MCF 10A (cell line): Measurements from ENCODE around the gene RUVBL2. TPM values are rescaled to one million over a fixed set of nuclear protein-coding genes. Genes with fewer than 3 reads are reported as not detected.

Experiments
- BruUV-seq: library from RNA; stranded (reverse); fragments of 400-500 nt; replicated peaks from 2 replicates; lab custom pipeline; 2021; lab: Mats Ljungman, UMichigan
- CTCF ChIA-PET: fragments of 300-600 bp; sonication (Branson Sonifier 250); formaldehyde crosslinking; extraction: SDS; loops from one replicate; lab custom pipeline; 2021; ENCODE audit warnings: antibody characterized with exemption, inconsistent platforms; lab: Yijun Ruan, JAX
- POLR2A ChIA-PET: fragments of 300-600, 350-650 bp; sonication (Branson Sonifier 250); formaldehyde crosslinking; extraction: SDS; loops from one replicate; lab custom pipeline; 2020; ENCODE audit warnings: antibody characterized with exemption, inconsistent platforms; lab: Yijun Ruan, JAX
- DNase-seq: peaks from one replicate; pipeline ENCODE4 v3.0.0-alpha.2; 2018; ENCODE audit not compliant: unreplicated experiment
- H3K27ac Mint-ChIP-seq: one replicate; pipeline ENCODE4 v1.8.0; 2022; ENCODE audit warnings: mild to moderate bottlenecking, low read depth, mixed read lengths; ENCODE audit not compliant: unreplicated experiment
- H3K27me3 Mint-ChIP-seq: one replicate; pipeline ENCODE4 v1.8.0; 2022; ENCODE audit warnings: mixed read lengths; ENCODE audit not compliant: insufficient read depth, unreplicated experiment
- H3K36me3 Mint-ChIP-seq: one replicate; pipeline ENCODE4 v1.8.0; 2022; ENCODE audit warnings: mild to moderate bottlenecking, moderate library complexity, mixed read lengths; ENCODE audit not compliant: insufficient read depth, unreplicated experiment
- H3K4me1 Mint-ChIP-seq: one replicate; pipeline ENCODE4 v1.8.0; 2022; ENCODE audit warnings: mixed read lengths; ENCODE audit not compliant: insufficient read depth, unreplicated experiment
- H3K4me3 Mint-ChIP-seq: one replicate; pipeline ENCODE4 v1.8.0; 2022; ENCODE audit warnings: mild to moderate bottlenecking, moderate library complexity, mixed read lengths; ENCODE audit not compliant: unreplicated experiment
- H3K9me3 Mint-ChIP-seq: one replicate; pipeline ENCODE4 v1.8.0; 2022; ENCODE audit warnings: mixed read lengths; ENCODE audit not compliant: unreplicated experiment
- CTCF ChIP-seq: fragments of 200-600 bp; IDR thresholded peaks from one replicate; pipeline ENCODE4 v1.8.0; 2022; ENCODE audit warnings: antibody characterized with exemption, mild to moderate bottlenecking; ENCODE audit not compliant: unreplicated experiment
- intact Hi-C: fragments of 100-400 bp; cut with micrococcal nuclease; formaldehyde crosslinking; loops from 2 replicates; pipeline ENCODE4 v1.14.1; 2022
- total RNA-seq: library from RNA; stranded (reverse); gene quantifications from 2 replicates; pipeline ENCODE4 v1.2.3, GENCODE V29; 2022

The RUVBL2 gene
- total RNA-seq, 1 experiment from 2014 or later, result 156 TPM

GRCh38 chr19:48991873-48992580, 1.7 kb upstream of the RUVBL2 start:
- intact Hi-C loops, result loop anchor here (1.0 to 10.0 kb wide), 2 partner anchors 13 to 233 kb away; no protein-coding TSS in a partner anchor
- H3K4me1 Mint-ChIP-seq, result peaks cover 34% of the 10 kb centered on the region
- H3K9me3 Mint-ChIP-seq, result no peaks in the 10 kb centered on the region
- no TSS peak for BruUV-seq
- no peaks in the 10 kb centered on the region for H3K27me3 Mint-ChIP-seq
- DNase-seq, result peak; percentile 86
- TF ChIP-seq CTCF, result no peak
- peaks cover 45% of the 10 kb centered on the region for H3K36me3 Mint-ChIP-seq
- CTCF ChIA-PET, result interaction anchor here (0.6 to 3.0 kb wide), 5 partner anchors 9 to 197 kb away, joined by 3 to 39 read pairs (median 18); no protein-coding TSS in a partner anchor
- POLR2A ChIA-PET, result interaction anchor here (0.7 to 3.9 kb wide), 19 partner anchors 9 to 1392 kb away, joined by 3 to 98 read pairs (median 5); partner anchors contain the start of genes ALDH16A1, CGB7, DKKL1 and FTL
- peak overlapping the region; percentile 95 for H3K4me3 Mint-ChIP-seq
- peak overlapping the region; percentile 95 for H3K27ac Mint-ChIP-seq

GRCh38 chr19:48992581-48993174, 1.0 kb upstream of the RUVBL2 start:
- Mint-ChIP-seq H3K27ac (peak overlapping the region; percentile 95), H3K9me3 (no peaks in the 10 kb centered on the region), H3K27me3 (no peaks in the 10 kb centered on the region), H3K36me3 (peaks cover 40% of the 10 kb centered on the region), H3K4me3 (peak overlapping the region; percentile 95), H3K4me1 (peaks cover 34% of the 10 kb centered on the region)
- TF ChIP-seq CTCF, result no peak
- BruUV-seq, result TSS peak; percentile 59
- POLR2A ChIA-PET, result interaction anchor here (0.6 to 3.9 kb wide), 47 partner anchors 9 to 1392 kb away, joined by 3 to 98 read pairs (median 4); partner anchors contain the start of genes ALDH16A1, CGB7, DHDH and DKKL1
- intact Hi-C loops, result loop anchor here (1.0 to 10.0 kb wide), 2 partner anchors 13 to 232 kb away; no protein-coding TSS in a partner anchor
- CTCF ChIA-PET, result interaction anchor here (0.6 to 3.0 kb wide), 11 partner anchors 10 to 275 kb away, joined by 3 to 39 read pairs (median 4); partner anchors contain the start of gene LIN7B
- DNase-seq, result no peak

DNA sequence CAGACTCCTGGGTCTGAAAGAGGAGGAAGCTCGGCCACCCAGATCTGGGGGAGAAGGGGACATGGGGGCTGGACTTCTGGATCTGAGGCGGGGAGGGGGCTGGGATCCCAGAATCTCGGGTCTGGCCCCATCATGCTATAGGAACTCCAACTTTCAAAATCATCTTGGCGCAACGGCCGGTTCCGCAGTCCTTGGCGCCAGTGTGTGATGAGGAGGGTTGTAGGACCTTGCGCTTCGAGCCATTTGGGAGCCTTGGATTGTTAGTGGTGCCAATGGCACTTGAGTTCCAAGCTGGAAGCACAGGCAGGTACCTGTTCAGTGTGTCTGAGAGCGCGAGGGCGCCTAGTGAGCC, 324 bp downstream of the RUVBL2 start:
- ChIA-PET POLR2A (interaction anchor here (0.6 to 3.9 kb wide), 37 partner anchors 11 to 648 kb away, joined by 3 to 98 read pairs (median 4); partner anchors contain the start of genes ALDH16A1, CGB7, DBP and DHDH), CTCF (interaction anchor here (0.6 to 3.0 kb wide), 11 partner anchors 10 to 245 kb away, joined by 3 to 39 read pairs (median 6); partner anchors contain the start of gene LIN7B)
- Mint-ChIP-seq H3K27ac (peak overlapping the region; percentile 95), H3K4me3 (peak overlapping the region; percentile 95), H3K4me1 (peaks cover 34% of the 10 kb centered on the region), H3K36me3 (peaks cover 35% of the 10 kb centered on the region), H3K9me3 (no peaks in the 10 kb centered on the region), H3K27me3 (no peaks in the 10 kb centered on the region)
- no peak for TF ChIP-seq CTCF
- DNase-seq, result no peak
- no TSS peak for BruUV-seq
- intact Hi-C loops, result loop anchor here (10.0 kb wide), 1 partner anchor 231 kb away; no protein-coding TSS in a partner anchor
